HG03280 (cell line): ENCODE measurements around the gene PNCK.

Experiments used
- ATAC-seq: cut with Tn5 transposase; IDR thresholded peaks from one replicate; pipeline ENCODE4 v1.9.1; 2021; ENCODE audit warnings: mild to moderate bottlenecking, moderate library complexity; ENCODE audit not compliant: unreplicated experiment

Gene PNCK

DNA sequence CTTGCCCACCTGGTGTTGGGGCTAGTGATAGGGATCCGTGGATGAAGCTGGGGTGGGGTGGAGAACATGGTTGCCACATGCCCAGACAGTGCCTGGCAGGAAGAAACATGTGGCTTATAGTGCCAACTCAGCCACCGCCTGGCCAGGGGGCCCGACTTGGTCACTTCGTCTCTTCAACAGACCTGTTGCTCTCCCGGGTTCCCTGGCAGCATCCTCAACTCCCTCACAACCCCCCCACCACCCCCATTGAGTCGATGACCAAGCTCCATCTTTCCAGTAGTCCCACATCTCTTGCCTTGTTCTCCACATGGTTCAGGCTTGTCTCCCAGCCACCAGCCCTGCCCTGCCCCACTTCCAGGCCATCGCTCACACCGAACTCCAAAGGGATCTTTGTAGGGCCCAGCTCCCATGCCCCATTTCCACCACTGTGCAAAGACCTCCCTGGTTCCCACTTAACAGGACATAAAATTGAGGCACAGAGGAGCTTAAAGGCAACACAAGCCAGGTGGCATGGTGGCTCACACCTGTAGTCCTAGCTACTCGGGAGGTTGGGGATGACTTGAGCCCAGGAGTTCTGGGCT, 7.8 kb downstream of the PNCK start:
- ATAC-seq: no peak

DNA sequence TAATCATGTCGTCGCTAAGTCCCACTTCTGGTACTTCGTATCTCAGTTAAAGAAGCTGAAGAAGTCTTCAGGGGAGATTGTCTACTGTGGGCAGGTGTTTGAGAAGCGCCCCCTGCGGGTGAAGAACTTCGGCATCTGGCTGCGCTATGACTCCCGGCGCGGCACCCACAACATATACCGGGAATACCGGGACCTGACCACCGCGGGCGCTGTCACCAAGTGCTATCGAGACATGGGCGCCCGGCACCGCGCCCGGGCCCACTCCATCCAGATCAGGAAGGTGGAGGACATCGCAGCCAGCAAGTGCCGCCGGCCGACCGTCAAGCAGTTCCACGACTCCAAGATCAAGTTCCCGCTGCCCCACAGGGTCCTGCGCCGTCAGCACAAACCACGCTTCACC, 11.3 kb downstream of the PNCK start:
- no peak for ATAC-seq

DNA sequence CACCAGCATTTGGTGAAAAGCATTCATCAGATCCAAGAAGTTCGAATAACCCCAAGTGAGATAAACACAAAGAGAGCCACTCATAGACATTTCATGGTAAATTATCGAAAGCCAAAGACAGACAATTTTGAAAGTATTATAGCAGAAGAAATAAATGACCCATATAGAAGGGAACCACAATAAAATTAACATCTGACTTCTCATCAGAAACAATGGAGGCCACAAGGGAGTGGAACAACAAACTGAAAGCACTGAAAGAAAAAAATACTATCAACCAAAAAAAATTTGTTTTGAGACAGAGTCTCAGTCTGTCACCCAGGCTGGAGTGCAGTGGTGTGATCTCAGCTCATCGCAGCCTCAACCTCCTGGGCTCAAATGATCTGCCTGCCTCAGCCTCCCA, 14.3 kb downstream of the PNCK start:
- ATAC-seq: no peak

DNA sequence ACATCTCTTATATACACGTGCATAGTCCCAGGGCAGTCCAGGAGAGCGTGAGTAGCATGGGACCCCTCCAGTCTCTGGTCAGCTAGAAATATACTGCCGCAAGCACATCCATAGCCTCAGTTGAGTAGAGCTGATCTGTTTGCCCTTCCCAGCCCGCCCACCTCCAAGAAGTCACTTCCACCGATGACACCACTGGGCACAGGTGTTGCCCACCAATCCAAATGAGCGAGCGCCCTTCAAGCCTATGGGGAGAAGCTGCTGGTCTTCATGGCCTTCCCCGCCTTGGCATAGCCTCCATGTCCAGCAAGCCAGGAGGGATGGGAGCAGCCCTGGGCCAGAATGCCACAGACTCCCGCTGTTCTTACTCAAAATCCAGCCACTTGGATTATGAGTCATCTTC, 16.5 kb downstream of the PNCK start:
- ATAC-seq: no peak

DNA sequence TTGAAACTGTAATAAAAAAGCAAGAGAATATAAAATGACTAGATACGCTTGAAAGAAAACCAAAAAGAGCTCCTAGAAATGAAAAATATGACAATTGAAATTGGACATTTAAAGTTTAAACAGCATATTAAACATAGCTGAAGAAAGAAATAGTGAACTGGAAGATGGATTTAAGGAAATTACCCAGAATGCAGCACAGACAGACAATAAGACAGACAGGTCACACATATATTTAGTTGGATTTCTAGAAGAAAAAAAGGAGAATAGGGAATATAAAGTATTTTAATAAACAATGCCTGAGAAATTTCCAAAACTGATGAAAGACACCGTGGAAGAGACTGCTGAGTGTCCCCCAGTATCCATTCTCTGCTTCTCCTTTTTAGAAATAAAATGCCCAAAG, 20.1 kb downstream of the PNCK start:
- ATAC-seq: no peak

DNA sequence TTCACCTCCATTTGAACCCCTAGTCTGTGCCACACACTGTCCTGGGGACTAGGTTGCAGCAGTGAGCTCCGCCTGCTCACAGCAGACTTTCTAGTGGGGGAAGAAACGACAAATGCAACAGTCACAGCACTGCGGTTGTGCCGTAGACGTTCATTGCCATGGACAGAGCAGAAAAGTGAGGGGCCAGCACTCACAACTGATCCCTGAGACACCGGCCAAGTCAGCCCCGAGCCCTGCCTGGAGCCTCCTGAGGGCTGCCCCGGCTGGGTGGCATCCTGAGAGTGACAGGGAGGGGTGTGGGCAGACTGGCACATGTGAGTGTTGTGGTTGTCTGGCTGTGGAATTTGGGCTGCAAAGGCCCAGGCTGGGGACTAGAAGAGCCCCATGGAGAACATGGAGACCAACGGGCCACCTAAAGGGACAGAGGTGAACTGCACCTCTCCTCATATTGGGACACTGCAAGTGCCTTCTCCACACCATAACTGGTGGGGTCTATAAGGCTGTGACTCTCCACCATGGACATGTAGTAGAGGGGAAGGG, 22.0 kb downstream of the PNCK start:
- no peak for ATAC-seq

DNA sequence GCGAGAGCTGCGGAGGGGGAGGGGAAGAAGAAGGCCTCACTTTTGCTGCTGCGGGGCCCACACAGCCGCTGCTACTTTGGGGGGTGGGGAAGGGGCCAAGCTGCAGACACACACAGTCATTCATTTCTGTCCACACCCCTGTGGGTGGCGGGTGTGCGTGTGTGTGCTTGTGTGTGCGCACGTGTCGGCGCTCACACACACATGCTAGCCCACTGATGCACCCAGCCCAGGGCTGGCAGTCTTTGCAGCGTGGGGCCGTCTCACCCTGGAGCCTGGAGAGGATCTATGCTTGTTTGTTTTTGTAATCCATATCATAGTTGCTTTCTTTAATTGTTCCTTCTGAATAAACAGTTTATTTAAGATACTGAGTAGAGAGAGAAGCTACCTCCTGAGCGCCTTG, 22.7 kb downstream of the PNCK start:
- no peak for ATAC-seq

DNA sequence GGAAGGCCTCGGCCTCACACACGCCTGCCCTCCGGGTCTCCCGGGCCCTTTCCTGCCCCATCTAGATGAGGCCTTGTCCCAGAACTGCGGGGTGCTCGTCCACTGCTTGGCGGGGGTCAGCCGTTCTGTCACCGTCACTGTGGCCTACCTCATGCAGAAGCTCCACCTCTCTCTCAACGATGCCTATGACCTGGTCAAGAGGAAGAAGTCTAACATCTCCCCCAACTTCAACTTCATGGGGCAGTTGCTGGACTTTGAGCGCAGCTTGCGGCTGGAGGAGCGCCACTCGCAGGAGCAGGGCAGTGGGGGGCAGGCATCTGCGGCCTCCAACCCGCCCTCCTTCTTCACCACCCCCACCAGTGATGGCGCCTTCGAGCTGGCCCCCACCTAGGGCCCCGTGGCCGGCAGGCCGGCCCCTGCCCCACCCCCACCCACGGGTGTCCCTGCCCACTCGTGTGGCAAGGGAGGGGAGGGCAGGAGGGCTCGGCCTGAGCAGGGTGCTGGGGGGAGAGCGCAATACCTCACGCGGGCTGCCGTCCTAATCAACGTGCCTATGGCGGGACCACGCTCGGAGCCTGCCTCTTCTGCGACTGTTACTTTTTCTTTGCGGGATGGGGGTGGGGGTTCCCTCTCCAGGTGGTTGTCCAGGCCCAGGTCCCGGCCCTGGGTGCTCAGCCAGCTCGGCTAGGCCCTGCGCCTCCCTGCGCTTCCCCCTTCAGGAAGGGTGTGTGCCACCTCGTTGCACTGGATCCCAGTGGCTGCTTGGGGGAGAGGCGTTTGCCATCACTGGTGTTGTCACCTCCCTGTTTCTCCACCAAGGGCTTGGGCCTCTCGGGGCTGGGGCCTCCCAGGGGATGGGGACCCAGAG, 23.5 kb downstream of the PNCK start:
- ATAC-seq: no peak

DNA sequence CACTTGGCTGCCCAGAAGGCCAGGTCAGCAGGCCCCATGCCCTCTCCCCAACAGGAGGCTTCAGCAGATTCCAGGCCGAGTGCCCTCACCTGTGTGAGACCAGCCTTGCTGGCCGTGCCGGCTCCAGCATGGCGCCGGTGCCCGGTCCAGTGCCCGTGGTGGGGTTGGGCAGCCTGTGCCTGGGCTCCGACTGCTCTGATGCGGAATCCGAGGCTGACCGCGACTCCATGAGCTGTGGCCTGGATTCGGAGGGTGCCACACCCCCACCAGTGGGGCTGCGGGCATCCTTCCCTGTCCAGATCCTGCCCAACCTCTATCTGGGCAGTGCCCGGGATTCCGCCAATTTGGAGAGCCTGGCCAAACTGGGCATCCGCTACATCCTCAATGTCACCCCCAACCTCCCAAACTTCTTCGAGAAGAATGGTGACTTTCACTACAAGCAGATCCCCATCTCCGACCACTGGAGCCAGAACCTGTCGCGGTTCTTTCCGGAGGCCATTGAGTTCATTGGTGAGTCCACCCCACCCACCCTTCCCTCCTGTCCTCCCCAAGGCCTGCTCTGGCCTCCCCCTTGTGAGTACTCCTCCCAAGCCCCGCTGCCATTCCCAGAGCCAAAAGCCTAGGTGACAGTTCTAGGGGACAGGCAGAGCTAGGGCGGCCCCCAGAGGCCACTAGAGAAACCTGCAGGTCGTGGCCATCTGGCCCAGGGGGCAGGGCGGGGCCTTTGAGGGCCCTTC, 24.3 kb downstream of the PNCK start:
- peak; percentile 50 for ATAC-seq

DNA sequence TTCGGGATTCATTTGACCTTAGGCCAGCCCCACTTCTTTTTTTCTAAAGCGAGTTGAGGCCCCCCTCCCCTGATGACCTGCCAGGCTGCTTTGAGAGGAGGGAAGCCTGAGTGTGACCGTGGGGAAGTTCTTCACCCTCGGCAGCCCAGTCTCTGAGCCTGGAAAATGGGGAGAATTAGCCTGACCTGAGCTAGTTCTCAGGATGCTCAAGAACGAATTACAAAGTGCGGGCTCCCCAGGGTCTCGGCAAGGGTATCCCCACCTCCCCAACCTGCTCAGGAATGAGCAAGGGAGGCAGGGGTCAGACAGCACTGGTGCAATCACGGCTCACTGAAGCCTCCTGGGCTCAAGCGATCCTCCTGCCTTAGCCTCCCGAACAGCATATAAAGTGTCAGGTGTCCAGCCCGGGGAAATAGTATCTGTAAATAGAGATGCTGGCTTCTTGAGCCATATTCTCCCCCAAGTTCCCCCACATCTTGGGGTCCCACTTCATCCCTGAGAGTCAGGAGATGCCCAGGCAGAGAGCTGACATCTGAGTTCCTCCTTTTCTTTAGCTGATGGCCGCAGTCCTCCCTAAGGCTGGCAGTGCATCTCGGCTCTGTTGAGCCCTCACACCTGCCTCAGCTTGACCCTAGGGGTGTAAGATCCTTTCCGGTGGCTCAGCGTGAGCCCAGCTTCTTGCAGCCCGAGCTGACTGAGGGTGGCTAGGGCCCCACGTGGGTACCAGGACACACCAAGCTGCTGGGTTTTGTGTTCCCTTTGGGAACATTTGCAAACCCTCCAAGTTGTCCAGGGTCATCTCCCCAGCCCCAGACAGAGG, 25.0 kb downstream of the PNCK start:
- no peak for ATAC-seq

DNA sequence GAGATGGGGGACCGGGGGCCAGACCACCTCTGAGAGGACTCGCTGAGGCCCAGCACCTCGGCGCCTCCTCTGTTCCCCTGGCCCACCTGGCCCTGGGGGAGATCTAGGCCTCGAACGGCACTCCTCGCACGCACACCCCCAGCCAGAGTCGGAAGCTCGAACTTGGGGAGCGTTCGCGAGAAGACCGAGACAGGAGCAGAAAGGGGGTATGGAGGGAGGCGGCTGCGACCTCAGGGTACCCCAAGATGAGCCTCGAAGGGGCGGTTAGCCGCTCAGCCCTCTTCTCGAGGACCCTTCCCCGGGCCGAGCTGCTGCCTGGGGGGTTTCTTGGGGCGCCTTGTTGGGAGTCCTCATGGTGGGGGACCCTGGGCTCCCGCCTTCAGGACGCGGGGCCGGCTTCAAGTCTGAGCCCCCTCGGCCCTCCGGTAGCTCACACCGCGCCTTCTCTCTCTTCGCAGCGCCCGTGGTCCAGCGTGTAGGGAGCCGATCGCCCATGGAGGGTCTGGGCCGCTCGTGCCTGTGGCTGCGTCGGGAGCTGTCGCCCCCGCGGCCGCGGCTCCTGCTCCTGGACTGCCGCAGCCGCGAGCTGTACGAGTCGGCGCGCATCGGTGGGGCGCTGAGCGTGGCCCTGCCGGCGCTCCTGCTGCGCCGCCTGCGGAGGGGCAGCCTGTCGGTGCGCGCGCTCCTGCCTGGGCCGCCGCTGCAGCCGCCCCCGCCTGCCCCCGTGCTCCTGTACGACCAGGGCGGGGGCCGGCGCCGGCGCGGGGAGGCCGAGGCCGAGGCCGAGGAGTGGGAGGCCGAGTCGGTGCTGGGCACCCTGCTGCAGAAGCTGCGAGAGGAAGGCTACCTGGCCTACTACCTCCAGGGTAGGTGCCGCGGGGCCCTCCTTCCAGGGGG, 25.9 kb downstream of the PNCK start:
- no peak for ATAC-seq

DNA sequence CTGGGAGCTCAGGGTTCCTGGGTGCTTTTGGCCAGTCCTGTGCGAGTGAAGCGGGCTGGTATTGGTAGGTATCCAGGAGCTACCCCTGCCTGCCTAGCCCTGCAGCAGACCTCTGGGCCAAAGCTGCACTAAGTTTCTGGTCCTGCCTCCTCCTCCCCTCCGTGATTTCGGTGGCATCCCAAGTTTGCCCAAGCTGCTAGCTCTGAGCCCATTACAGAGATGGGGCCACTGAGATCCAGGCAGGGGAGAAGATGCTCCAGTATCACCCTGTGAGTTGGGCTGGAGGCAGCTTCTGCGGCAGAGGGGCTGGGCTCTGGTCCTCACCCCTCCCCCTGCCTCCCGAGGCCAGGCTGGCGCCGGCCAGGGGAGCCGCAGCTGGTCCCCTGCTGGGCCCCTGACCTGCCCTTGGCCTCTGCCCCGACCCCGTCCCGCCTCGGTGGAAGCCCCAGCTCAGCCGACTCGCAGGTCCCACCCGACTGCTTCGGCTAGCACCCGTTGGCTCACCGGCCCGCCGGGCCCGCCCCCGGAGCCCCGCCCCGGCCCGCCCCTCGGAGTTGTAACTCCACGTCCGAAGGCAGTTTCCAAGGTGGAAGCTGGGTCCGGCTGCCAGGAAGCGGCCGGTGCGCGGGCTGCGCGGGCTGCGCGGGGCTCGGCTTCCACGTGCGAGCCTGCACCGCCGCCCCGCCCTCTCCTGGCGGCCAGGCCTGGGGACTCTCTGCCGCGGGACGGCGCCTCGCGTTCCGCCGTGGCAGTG, 26.8 kb downstream of the PNCK start, which contains the start of gene DUSP9:
DUSP9 (plus strand) TSS at position 584 of the 754 bp plus-strand sequence. CDS start 751 bp downstream, outside the sequence.
- no peak for ATAC-seq

DNA sequence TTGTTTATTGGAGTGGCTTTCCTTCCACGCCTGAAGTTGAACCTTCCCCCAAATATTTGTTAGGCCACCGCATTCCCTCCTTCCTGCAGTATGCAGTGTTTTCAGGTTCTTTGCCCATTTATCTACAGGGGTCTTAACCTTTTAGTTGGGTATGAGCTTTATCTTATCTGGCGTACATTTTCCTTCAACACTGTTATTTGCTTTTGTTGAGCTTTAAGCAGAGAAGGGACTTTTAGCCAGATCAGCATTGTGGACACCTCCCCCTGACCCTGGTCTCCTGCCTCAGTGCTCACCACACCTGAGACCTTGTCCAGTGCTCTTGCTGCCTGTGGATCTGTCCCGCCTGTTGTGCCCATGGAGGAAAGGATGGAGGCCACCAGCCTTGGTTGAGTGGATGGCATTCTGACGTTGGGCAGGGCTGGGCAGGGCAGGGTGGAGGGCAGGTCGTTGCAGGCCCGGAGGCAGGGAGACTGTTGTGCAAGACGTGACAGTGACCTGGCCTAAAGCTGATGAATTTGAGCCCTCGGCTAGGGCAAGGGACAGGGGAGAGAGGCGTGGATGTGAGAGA, 27.6 kb downstream of the PNCK start:
- no peak for ATAC-seq

DNA sequence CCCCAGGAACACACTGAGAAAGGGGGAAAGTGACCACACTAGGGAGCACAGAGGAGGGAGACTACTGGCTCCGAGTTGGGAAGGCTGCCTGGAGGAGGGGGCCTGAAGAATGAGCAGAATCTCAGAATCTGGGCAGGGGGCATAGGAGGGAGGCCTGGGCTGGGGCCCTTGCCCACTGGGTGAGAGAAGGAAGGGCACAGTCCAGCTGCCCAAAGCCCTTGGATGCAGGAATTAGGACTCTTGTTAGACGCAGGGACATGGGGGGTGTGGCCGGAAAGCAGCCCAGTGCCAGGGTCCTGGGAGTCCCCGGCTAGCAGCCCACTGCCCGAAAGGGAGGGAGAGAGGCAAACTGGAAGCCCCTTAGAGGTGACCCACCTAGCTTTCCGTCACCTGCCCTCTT, 28.5 kb downstream of the PNCK start:
- no peak for ATAC-seq

DNA sequence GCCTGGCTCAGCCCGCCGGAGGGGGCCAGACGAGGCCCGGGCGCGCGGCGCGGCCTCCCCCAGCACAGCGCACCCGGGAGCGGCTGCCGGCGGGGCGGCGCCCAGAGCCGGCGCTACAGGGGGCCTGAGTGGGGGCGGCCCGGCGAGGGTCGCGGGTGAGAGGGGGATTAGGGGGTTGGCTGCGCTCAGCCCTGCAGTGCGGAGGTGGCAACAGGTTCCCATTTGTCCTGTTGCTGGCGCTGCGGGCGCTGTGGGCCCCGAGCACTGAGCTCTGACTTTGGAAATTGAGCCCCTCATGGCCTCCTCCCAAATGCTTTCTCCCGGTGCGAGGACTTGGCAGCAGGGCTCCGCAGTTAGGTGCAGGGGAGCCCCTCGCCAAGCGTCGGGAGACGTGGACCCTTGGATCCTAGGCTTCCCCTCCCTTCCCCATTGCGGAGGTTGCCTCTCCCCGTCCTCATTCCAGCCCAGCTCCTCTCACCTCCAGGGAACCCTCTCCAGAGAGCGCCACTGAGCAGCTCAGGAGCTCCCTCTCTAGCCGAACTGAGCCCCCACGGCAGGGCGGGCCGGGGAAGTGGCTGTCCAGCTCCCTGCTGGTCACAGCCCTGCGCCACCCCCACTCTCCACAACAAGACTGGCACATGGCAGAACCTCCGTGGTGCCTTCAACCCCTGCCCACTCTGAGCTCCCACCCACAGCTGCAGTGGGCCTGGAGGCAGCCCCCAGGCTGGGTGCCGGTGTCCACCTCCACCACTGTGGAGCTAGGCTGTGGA, 29.1 kb downstream of the PNCK start:
- no peak for ATAC-seq

DNA sequence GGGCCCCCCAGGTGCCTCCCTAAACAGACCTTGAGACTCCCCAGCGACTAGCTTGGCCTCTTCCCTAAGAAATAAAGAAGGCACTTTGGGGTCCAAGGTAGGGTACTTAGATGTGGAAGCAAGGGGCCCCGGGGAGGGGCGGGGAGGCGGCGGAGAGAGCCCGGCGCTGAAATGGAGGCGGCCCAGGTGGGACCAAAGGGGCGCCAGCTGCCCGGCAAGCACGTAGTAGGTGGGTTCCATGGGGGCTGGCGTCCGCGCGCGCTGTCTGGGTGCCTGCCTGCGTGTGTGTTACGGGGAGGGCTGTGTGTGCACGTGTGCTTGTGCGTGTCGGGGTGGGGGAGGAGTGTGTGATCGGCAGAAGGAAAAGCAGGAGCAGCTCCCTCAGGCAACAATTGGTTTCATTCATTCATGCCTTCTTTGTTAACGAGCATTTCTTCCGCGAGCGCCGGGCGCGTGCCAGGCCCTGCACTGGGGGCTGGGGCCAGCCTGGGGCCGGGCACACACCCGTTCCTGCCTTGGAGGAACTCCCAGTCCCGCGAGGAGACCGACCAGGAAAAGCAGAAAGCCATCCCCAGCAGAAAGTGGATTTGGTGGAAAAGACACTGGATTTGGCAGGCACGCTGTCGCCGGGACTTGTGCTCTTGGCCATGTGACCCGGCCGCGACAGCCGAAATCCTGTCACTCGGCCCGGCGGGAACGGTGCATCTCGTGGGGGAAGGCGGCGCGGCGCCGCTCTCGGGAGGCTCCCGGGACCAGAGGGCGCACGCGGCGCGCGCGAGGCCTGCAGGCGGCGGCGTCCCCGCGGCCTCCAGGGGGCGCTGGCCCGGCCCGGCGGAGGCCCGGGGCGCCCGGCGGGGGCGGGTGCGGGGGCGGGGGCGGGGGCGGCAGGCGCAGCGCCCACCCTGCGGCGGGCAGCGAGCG, 29.9 kb downstream of the PNCK start:
- ATAC-seq: no peak
